ENCODE results near the gene SNX15.

DNA sequence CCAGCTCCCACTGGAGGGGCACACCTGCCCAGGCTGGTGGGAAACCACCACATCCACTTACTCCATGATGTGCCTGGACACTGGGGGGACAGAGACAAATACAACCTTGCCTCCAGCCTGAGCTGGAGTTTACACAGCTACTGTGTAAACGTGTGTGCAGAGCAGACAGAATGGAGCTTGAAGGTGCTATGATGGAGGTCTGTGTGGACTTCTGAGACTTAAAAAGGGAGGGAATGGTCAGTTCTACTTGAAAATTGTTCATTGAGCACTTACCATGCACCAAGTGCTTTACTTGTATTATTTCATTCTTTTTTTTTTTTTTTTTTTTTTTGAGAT lies 45.4 kb downstream of the SNX15 start:
- TF ChIP-seq CTCF (IDR thresholded peaks at IDR 0.05): no peak
- TF ChIP-seq ZFX (IDR thresholded peaks at IDR 0.05; ENCODE audit: borderline replicate concordance): no peak
